HG03064 (cell line): Measurements from ENCODE around the gene SLC35F5.
"Not testable (repeated sequence)": the region's sequence is repeated elsewhere in the genome, so short reads cannot be mapped to it uniquely, and the experiment has no call there.

ENCODE experiments used
- ATAC-seq: cut with Tn5 transposase; IDR thresholded peaks from one replicate; pipeline ENCODE4 v1.9.1; 2021; ENCODE audit warnings: low read depth; ENCODE audit not compliant: unreplicated experiment

The SLC35F5 gene

GRCh38 chr2:113757138-113757657 is 756 bp upstream of the SLC35F5 start:
- no peak for ATAC-seq

GRCh38 chr2:113755835-113756354 is 547 bp downstream of the SLC35F5 start:
- peak; percentile 46 for ATAC-seq

- no peak for ATAC-seq
Observed at GRCh38 chr2:113755035-113755834, 1.2 kb downstream of the SLC35F5 start.

- ATAC-seq = no peak
Observed at GRCh38 chr2:113754160-113754559, 2.3 kb downstream of the SLC35F5 start.

GRCh38 chr2:113750385-113750784 is 6.1 kb downstream of the SLC35F5 start:
- no peak for ATAC-seq

GRCh38 chr2:113741091-113741490 is 15.4 kb downstream of the SLC35F5 start:
- no peak for ATAC-seq

GRCh38 chr2:113739849-113740248 is 16.6 kb downstream of the SLC35F5 start:
- ATAC-seq = no peak

GRCh38 chr2:113734185-113734584 is 22.3 kb downstream of the SLC35F5 start:
- ATAC-seq = peak; percentile 64

- no peak for ATAC-seq
Observed at GRCh38 chr2:113724010-113724409, 32.4 kb downstream of the SLC35F5 start.

GRCh38 chr2:113723411-113723810 is 33.0 kb downstream of the SLC35F5 start:
- ATAC-seq = no peak

GRCh38 chr2:113720167-113720566 is 36.3 kb downstream of the SLC35F5 start:
- ATAC-seq = no peak

GRCh38 chr2:113716291-113716690 is 40.2 kb downstream of the SLC35F5 start:
- ATAC-seq = no peak

- ATAC-seq = no peak
Observed at GRCh38 chr2:113712941-113713340, 43.5 kb downstream of the SLC35F5 start.

GRCh38 chr2:113711851-113712250 is 44.6 kb downstream of the SLC35F5 start:
- ATAC-seq = no peak

GRCh38 chr2:113709022-113709421 is 47.4 kb downstream of the SLC35F5 start:
- no peak for ATAC-seq

GRCh38 chr2:113707106-113707505 is 49.3 kb downstream of the SLC35F5 start:
- ATAC-seq = no peak

- no peak for ATAC-seq
Observed at GRCh38 chr2:113705982-113706523, 50.4 kb downstream of the SLC35F5 start.

GRCh38 chr2:113704300-113704993 is 52.0 kb downstream of the SLC35F5 start:
- not testable (repeated sequence) for ATAC-seq

GRCh38 chr2:113703386-113704299 is 52.8 kb downstream of the SLC35F5 start:
- ATAC-seq = no peak

GRCh38 chr2:113700186-113700841 is 56.1 kb downstream of the SLC35F5 start:
- ATAC-seq = peak; percentile 87
